Measurements from ENCODE around the gene TAAR5. TPM values are rescaled to one million over a fixed set of nuclear protein-coding genes. Genes with fewer than 3 reads are reported as not detected.
"Not testable (repeated sequence)": the region's sequence is repeated elsewhere in the genome, so short reads cannot be mapped to it uniquely, and the experiment has no call there.

Gene TAAR5
- polyA plus RNA-seq, 3 donors: not detected

- TF ChIP-seq CTCF (IDR thresholded peaks at IDR 0.05): no peak
- DNase-seq: no peak
Measured at GRCh38 chr6:132607544-132608233, 18.1 kb upstream of the TAAR5 start.

GRCh38 chr6:132604635-132605152 lies 15.2 kb upstream of the TAAR5 start:
- intact Hi-C loops (cut with micrococcal nuclease): no loop called here
- Histone ChIP-seq H2AFZ (ENCODE audit: insufficient read depth, low read depth, low read length, poor library complexity, severe bottlenecking) (no peak overlapping the region), H3K27ac (ENCODE audit: low read depth in 1 of 2, low read length in 2 of 2) (no peak overlapping the region), H3K4me2 (replicated peaks; ENCODE audit: extremely low read depth, low read length, poor library complexity, severe bottlenecking) (no peak overlapping the region), H3K36me3 (replicated peaks in 1 of 2; ENCODE audit: control insufficient read depth in 1 of 2, insufficient read depth in 2 of 2, low read length in 2 of 2) (no peaks in the 10 kb centered on the region), H4K20me1 (ENCODE audit: insufficient read depth, low read length) (no peaks in the 10 kb centered on the region), H3K27me3 (ENCODE audit: control insufficient read depth in 2 of 2, insufficient read depth in 2 of 2, low read length in 2 of 2) (no peaks in the 10 kb centered on the region), H3K4me1 (ENCODE audit: control insufficient read depth in 1 of 2, insufficient read depth in 2 of 2, low read length in 2 of 2) (peaks cover 1 to 4% of the 10 kb centered on the region in 2 donors), H3K79me2 (ENCODE audit: insufficient read depth, low read length) (no peaks in the 10 kb centered on the region), H3K9ac (ENCODE audit: insufficient read depth, low read length, poor library complexity, severe bottlenecking) (no peak overlapping the region), H3K4me3 (replicated peaks in 1 of 3; ENCODE audit: low read depth in 2 of 3, low read length in 3 of 3) (no peak overlapping the region), H3K9me3 (replicated peaks in 1 of 2; ENCODE audit: control insufficient read depth in 1 of 2, insufficient read depth in 1 of 2, low read length in 2 of 2) (no peaks in the 10 kb centered on the region)
- H3K9me3 Mint-ChIP-seq: no peaks in the 10 kb centered on the region
- no peak for DNase-seq
- H3K27ac Mint-ChIP-seq: no peak overlapping the region
- peaks cover 2 to 4% (median 4%) of the 10 kb centered on the region in 3 donors for H3K27me3 Mint-ChIP-seq (ENCODE audit: low read depth in 3 of 3)
- peaks cover 4% of the 10 kb centered on the region for H3K4me1 Mint-ChIP-seq
- no peak for TF ChIP-seq CTCF (IDR thresholded peaks at IDR 0.05)
- H3K4me3 Mint-ChIP-seq: no peak overlapping the region
- H3K36me3 Mint-ChIP-seq: no peaks in the 10 kb centered on the region
- WGBS (ENCODE audit: insufficient coverage): 89% methylated on average over 5 of the region's 8 CpGs

More at GRCh38 chr6:132607544-132608233, 18.1 kb upstream of the TAAR5 start:
- Histone ChIP-seq H3K79me2 (ENCODE audit: insufficient read depth, low read length) (no peaks in the 10 kb centered on the region), H3K9me3 (replicated peaks in 1 of 2; ENCODE audit: control insufficient read depth in 1 of 2, insufficient read depth in 1 of 2, low read length in 2 of 2) (no peaks in the 10 kb centered on the region), H3K4me3 (replicated peaks in 1 of 3; ENCODE audit: low read depth in 2 of 3, low read length in 3 of 3) (no peak overlapping the region), H3K27me3 (ENCODE audit: control insufficient read depth in 2 of 2, insufficient read depth in 2 of 2, low read length in 2 of 2) (no peaks in the 10 kb centered on the region), H2AFZ (ENCODE audit: insufficient read depth, low read depth, low read length, poor library complexity, severe bottlenecking) (no peak overlapping the region), H3K27ac (ENCODE audit: low read depth in 1 of 2, low read length in 2 of 2) (no peak overlapping the region), H3K36me3 (replicated peaks in 1 of 2; ENCODE audit: control insufficient read depth in 1 of 2, insufficient read depth in 2 of 2, low read length in 2 of 2) (no peaks in the 10 kb centered on the region), H4K20me1 (ENCODE audit: insufficient read depth, low read length) (no peaks in the 10 kb centered on the region), H3K4me1 (ENCODE audit: control insufficient read depth in 1 of 2, insufficient read depth in 2 of 2, low read length in 2 of 2) (peaks cover 8 to 13% of the 10 kb centered on the region in 2 donors), H3K9ac (ENCODE audit: insufficient read depth, low read length, poor library complexity, severe bottlenecking) (no peak overlapping the region), H3K4me2 (replicated peaks; ENCODE audit: extremely low read depth, low read length, poor library complexity, severe bottlenecking) (no peak overlapping the region)
- H3K27me3 Mint-ChIP-seq (ENCODE audit: low read depth in 3 of 3): peaks cover 2 to 4% (median 4%) of the 10 kb centered on the region in 3 donors
- WGBS (ENCODE audit: insufficient coverage): no CpG with 5 or more reads among the region's 5 CpGs
- intact Hi-C loops (cut with micrococcal nuclease): no loop called here
- no peak overlapping the region for H3K4me3 Mint-ChIP-seq
- H3K27ac Mint-ChIP-seq: no peak overlapping the region
- H3K36me3 Mint-ChIP-seq: no peaks in the 10 kb centered on the region
- peaks cover 6% of the 10 kb centered on the region for H3K4me1 Mint-ChIP-seq
- no peaks in the 10 kb centered on the region for H3K9me3 Mint-ChIP-seq

GRCh38 chr6:132600900-132601299 lies 11.4 kb upstream of the TAAR5 start:
- H3K9ac ChIP-seq (ENCODE audit: insufficient read depth, low read length, poor library complexity, severe bottlenecking); H3K36me3 ChIP-seq (replicated peaks in 1 of 2; ENCODE audit: control insufficient read depth in 1 of 2, insufficient read depth in 2 of 2, low read length in 2 of 2); H3K4me1 ChIP-seq (ENCODE audit: control insufficient read depth in 1 of 2, insufficient read depth in 2 of 2, low read length in 2 of 2); H3K36me3 Mint-ChIP-seq; H4K20me1 ChIP-seq (ENCODE audit: insufficient read depth, low read length); H3K9me3 ChIP-seq (replicated peaks in 1 of 2; ENCODE audit: control insufficient read depth in 1 of 2, insufficient read depth in 1 of 2, low read length in 2 of 2); H3K27me3 ChIP-seq (ENCODE audit: control insufficient read depth in 2 of 2, insufficient read depth in 2 of 2, low read length in 2 of 2); H3K27me3 Mint-ChIP-seq (ENCODE audit: low read depth in 3 of 3); H3K27ac Mint-ChIP-seq; H2AFZ ChIP-seq (ENCODE audit: insufficient read depth, low read depth, low read length, poor library complexity, severe bottlenecking); H3K4me2 ChIP-seq (replicated peaks; ENCODE audit: extremely low read depth, low read length, poor library complexity, severe bottlenecking); H3K4me3 Mint-ChIP-seq; H3K79me2 ChIP-seq (ENCODE audit: insufficient read depth, low read length); intact Hi-C loops (cut with micrococcal nuclease); H3K4me3 ChIP-seq (replicated peaks in 1 of 3; ENCODE audit: low read depth in 2 of 3, low read length in 3 of 3); H3K27ac ChIP-seq (ENCODE audit: low read depth in 1 of 2, low read length in 2 of 2); DNase-seq; H3K4me1 Mint-ChIP-seq; H3K9me3 Mint-ChIP-seq: not testable (repeated sequence)

All from CD14-positive monocyte (primary cell).